Natural killer cell treated with Interleukin-12 subunit alpha and Interleukin-12 subunit beta and Interleukin-15 and Interleukin-18, amount 100 ng/mL, for 72 hours (primary cell): Measurements from ENCODE around the gene MLLT3. TPM values are rescaled to one million over a fixed set of nuclear protein-coding genes. Genes with fewer than 3 reads are reported as not detected.

Experiments used
- ATAC-seq, 2 donors: fragments of 150-1000 bp; cut with Tn5 transposase in 1 of 2; sonication (Bioruptor Pico), chemical (Tn5 transposase) in 1 of 2; 2 replicates each; pipeline ENCODE4 v1.10.0; 2021
- DNase-seq: peaks from one replicate; pipeline ENCODE4 v3.0.0; 2022; ENCODE audit warnings: low spot score
- H3K27ac Mint-ChIP-seq, 2 donors: 1 replicate in 1 of 2; 2 replicates in 1 of 2; pipeline ENCODE4 v1.8.0; 2022; ENCODE audit warnings: mixed read lengths in 2 of 2, mild to moderate bottlenecking in 1 of 2, moderate library complexity in 1 of 2
- H3K27me3 Mint-ChIP-seq, 2 donors: 1 replicate in 1 of 2; 2 replicates in 1 of 2; pipeline ENCODE4 v1.8.0; 2022; ENCODE audit warnings: mixed read lengths in 2 of 2
- H3K36me3 Mint-ChIP-seq: one replicate; pipeline ENCODE4 v1.8.0; 2022; ENCODE audit warnings: mixed read lengths
- H3K4me1 Mint-ChIP-seq, 2 donors: 1 replicate in 1 of 2; 2 replicates in 1 of 2; pipeline ENCODE4 v1.8.0; 2022; ENCODE audit warnings: low read depth in 2 of 2, mixed read lengths in 2 of 2, mild to moderate bottlenecking in 1 of 2
- H3K4me3 Mint-ChIP-seq: one replicate; pipeline ENCODE4 v1.8.0; 2022; ENCODE audit warnings: mixed read lengths
- H3K9me3 Mint-ChIP-seq: 2 replicates; pipeline ENCODE4 v1.8.0; 2022; ENCODE audit warnings: mixed read lengths
- total RNA-seq, 2 donors: library from RNA; stranded (reverse); gene quantifications; one replicate each; pipeline ENCODE4 v1.2.3, GENCODE V29; 2022

The MLLT3 gene
- total RNA-seq, 2 donors from 2014 or later, result 15.7 to 29.7 TPM

DNA sequence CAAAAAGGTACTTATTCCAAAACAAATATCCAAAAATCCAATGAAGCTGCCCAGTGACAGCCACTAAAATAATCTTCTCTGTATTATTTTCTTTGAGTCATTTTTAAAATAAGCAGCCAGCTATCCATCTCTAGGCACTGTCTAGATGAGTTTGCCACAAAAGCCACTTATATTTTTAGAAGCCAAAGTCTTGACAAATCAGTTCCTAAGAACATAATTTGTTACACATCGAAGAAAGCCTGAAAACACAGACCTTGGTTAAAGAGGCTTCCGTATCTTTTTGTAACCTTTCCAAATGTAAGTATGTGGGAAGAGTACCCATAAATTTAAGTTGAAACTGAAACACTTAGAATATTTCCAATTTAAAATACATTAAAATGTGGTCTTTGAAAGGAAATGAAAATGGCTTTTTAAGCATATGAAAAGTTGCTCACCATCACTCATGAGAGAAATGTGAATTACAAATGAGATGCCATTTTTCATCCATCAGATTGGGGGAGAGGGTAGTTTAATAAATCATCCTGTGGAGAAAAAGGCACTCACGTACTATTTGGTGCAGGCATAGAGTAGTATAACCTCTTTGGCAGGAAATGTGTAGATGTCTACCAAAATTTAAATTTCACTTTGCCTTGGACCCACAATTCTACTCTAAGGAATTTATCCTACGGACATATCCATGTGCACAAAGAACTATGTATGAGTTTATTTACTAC, 180.4 kb downstream of the MLLT3 start:
- no peaks in the 10 kb centered on the region for H3K9me3 Mint-ChIP-seq
- no peak overlapping the region for H3K27ac Mint-ChIP-seq
- H3K4me3 Mint-ChIP-seq, result no peak overlapping the region
- H3K36me3 Mint-ChIP-seq, result no peaks in the 10 kb centered on the region
- H3K27me3 Mint-ChIP-seq, result no peaks in the 10 kb centered on the region
- peaks cover 15 to 19% of the 10 kb centered on the region in 2 donors for H3K4me1 Mint-ChIP-seq
- ATAC-seq (no peak), DNase-seq (no peak)

DNA sequence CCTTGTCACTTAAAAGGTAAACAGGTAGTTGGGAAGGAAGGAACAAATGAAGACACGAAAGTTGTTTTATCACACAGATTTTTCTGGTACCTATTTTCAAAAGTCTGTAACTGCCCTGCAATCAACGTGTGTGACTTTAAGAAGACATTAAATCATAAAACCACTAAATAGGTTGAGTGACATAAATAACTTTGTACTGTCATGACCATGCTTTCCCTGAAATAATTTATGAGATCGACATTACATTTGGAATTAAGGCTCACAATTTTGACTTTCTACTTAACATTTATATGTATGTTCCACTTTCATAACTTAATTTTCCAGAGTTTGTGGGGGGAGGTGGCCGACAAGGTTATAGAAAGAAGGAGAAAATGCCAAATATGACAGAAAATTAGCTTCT, 181.1 kb downstream of the MLLT3 start:
- Mint-ChIP-seq H3K36me3 (no peaks in the 10 kb centered on the region), H3K4me1 (peaks cover 15 to 19% of the 10 kb centered on the region in 2 donors), H3K27me3 (no peaks in the 10 kb centered on the region), H3K9me3 (no peaks in the 10 kb centered on the region), H3K27ac (no peak overlapping the region), H3K4me3 (no peak overlapping the region)
- ATAC-seq (no peak), DNase-seq (no peak)

- Mint-ChIP-seq H3K4me1 (peaks cover 11 to 13% of the 10 kb centered on the region in 2 donors), H3K27me3 (no peaks in the 10 kb centered on the region), H3K9me3 (no peaks in the 10 kb centered on the region), H3K4me3 (no peak overlapping the region), H3K36me3 (no peaks in the 10 kb centered on the region), H3K27ac (no peak overlapping the region)
- DNase-seq (no peak), ATAC-seq (no peak)
These were observed 184.8 kb downstream of the MLLT3 start for GRCh38 chr9:20437476-20437875.

DNA sequence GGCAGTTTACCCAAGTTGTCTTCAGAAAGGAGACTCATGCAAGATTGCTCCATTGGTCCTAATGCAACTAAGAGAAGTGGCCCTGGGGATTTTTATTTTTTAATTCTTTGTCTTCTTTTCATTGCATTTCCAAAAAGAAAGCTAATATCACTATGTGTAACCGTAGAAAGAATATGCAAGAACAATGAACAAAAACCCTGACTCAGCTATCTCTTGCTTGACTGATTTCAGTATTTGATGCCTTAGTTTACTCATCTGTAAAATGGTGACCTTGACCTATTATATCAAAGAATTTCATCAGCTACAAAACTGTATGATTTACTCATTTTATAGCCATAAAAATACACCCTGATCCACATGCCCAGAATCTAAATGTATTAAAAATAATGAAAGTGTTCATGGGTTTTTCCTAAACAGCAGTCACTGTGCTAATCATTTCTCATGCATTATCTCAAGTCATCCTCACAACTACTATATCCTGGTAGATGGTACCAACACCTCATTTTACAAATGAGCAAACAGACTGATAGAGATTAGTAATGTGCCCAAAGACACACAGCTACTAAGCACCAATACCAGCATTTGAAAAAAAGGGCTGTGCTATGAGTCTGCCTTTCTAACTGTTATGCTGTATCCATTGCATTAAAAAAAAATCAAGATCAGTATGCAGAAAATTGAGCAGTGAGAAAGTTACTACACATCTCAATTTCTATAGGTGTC, 185.7 kb downstream of the MLLT3 start:
- Mint-ChIP-seq H3K9me3 (no peaks in the 10 kb centered on the region), H3K4me1 (peaks cover 6 to 10% of the 10 kb centered on the region in 2 donors), H3K27ac (no peak overlapping the region), H3K27me3 (no peaks in the 10 kb centered on the region), H3K4me3 (no peak overlapping the region), H3K36me3 (no peaks in the 10 kb centered on the region)
- DNase-seq (no peak), ATAC-seq (no peak)

DNA sequence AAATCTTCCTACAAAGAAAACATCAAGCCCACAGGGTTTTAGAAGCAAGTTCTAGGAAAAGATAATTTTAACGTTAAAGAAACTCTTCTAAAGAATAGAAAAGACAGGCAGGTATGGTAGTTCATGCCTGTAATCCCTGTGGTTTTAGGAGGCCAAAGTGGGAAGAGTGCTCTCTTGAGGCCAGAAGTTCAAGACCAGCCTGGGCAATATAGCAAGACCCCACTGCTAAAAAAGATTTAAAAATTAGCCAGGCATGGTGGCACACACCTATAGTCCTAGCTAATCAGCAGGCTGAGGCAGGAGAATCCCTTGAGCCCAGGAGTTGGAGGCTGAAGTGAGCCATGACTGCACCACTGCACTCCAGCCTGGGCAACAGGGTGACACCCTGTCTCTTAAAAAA, 193.3 kb downstream of the MLLT3 start:
- H3K9me3 Mint-ChIP-seq, result no peaks in the 10 kb centered on the region
- H3K27ac Mint-ChIP-seq, result no peak overlapping the region
- H3K4me1 Mint-ChIP-seq, result no peaks in the 10 kb centered on the region
- H3K4me3 Mint-ChIP-seq, result no peak overlapping the region
- no peak for ATAC-seq
- H3K27me3 Mint-ChIP-seq, result no peaks in the 10 kb centered on the region
- no peaks in the 10 kb centered on the region for H3K36me3 Mint-ChIP-seq
- DNase-seq, result no peak

DNA sequence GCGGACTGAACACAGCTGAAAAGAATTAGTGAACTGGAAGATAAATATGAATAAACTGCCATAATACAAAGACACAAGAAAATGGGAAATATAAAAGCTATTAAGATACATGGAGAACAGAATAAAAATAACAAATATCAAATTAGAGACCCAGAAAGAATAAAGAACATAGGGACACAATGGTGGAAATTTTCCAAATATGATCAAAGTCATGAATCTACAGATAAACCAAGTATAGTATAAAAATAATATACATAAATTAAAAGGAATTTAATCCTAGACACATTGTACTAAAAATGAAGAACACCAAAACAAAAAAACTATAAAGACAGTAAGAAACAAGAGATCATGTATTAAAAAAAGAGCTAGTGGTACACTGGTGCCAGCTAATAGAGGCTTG, 194.9 kb downstream of the MLLT3 start:
- Mint-ChIP-seq H3K36me3 (no peaks in the 10 kb centered on the region), H3K9me3 (no peaks in the 10 kb centered on the region), H3K27ac (no peak overlapping the region), H3K4me1 (no peaks in the 10 kb centered on the region), H3K27me3 (no peaks in the 10 kb centered on the region), H3K4me3 (no peak overlapping the region)
- DNase-seq (no peak), ATAC-seq (no peak)

- Mint-ChIP-seq H3K4me3 (no peak overlapping the region), H3K27me3 (no peaks in the 10 kb centered on the region), H3K36me3 (no peaks in the 10 kb centered on the region), H3K4me1 (no peaks in the 10 kb centered on the region), H3K27ac (no peak overlapping the region), H3K9me3 (no peaks in the 10 kb centered on the region)
- DNase-seq, result no peak
- no peak for ATAC-seq
These were observed 196.3 kb downstream of the MLLT3 start for GRCh38 chr9:20426019-20426418.

DNA sequence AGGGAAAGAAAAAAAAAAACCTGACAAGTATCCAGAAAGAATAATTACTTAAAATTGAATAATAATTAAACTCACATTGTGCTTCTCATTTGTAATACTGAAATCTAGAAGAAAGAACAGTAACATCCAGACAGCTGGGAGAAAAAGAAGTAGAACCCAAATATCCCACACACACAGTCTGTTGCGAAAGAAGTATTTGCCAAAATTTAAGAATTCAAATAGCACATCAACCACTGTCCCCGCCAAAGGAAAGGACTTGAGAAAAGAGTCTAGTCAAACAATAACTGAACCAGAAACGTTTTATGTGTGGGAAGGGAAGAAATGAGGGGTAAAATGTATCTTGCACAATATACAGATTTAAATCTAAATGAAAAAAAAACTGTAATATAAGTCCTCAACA, 202.8 kb downstream of the MLLT3 start:
- Mint-ChIP-seq H3K9me3 (no peaks in the 10 kb centered on the region), H3K4me3 (peak overlapping the region; percentile 63), H3K4me1 (peaks cover 14 to 22% of the 10 kb centered on the region in 2 donors), H3K27me3 (no peaks in the 10 kb centered on the region), H3K36me3 (no peaks in the 10 kb centered on the region), H3K27ac (no peak overlapping the region)
- ATAC-seq (peak in 1 of 2 donors; percentile 49), DNase-seq (no peak)

DNA sequence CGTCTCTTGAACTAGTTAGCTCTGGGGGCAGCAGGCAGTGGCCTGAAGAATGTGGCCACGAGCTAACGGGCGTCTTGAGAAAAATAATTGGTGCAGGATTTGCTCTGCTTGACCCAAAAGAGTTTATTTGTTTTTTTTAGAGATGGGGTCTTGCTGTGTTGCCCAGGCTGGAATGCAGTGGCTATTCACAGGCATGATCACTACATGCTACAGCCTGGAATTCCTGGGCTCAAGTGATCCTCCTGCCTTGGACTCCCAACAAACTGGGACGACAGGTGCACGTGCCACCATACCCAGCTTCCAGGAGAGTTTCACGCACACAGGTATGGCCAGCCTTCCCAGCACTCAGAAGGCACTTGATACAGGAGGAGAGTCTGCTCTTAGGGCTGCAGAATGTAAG, 203.8 kb downstream of the MLLT3 start:
- H3K4me1 Mint-ChIP-seq, result peaks cover 14 to 22% of the 10 kb centered on the region in 2 donors
- no peaks in the 10 kb centered on the region for H3K9me3 Mint-ChIP-seq
- DNase-seq, result no peak
- no peak for ATAC-seq
- H3K36me3 Mint-ChIP-seq, result peaks cover 6% of the 10 kb centered on the region
- H3K4me3 Mint-ChIP-seq, result no peak overlapping the region
- H3K27ac Mint-ChIP-seq, result no peak overlapping the region
- H3K27me3 Mint-ChIP-seq, result no peaks in the 10 kb centered on the region

GRCh38 chr9:20417373-20418080, 204.8 kb downstream of the MLLT3 start:
- Mint-ChIP-seq H3K36me3 (peaks cover 9% of the 10 kb centered on the region), H3K9me3 (no peaks in the 10 kb centered on the region), H3K27me3 (no peaks in the 10 kb centered on the region), H3K4me1 (peaks cover 14 to 22% of the 10 kb centered on the region in 2 donors), H3K27ac (no peak overlapping the region), H3K4me3 (no peak overlapping the region)
- DNase-seq, result no peak
- no peak for ATAC-seq

GRCh38 chr9:20414150-20414549, 208.1 kb downstream of the MLLT3 start:
- Mint-ChIP-seq H3K9me3 (no peaks in the 10 kb centered on the region), H3K36me3 (peaks cover 9% of the 10 kb centered on the region), H3K27ac (no peak overlapping the region), H3K4me1 (peaks cover 7 to 12% of the 10 kb centered on the region in 2 donors), H3K27me3 (no peaks in the 10 kb centered on the region), H3K4me3 (no peak overlapping the region)
- DNase-seq (no peak), ATAC-seq (no peak)

DNA sequence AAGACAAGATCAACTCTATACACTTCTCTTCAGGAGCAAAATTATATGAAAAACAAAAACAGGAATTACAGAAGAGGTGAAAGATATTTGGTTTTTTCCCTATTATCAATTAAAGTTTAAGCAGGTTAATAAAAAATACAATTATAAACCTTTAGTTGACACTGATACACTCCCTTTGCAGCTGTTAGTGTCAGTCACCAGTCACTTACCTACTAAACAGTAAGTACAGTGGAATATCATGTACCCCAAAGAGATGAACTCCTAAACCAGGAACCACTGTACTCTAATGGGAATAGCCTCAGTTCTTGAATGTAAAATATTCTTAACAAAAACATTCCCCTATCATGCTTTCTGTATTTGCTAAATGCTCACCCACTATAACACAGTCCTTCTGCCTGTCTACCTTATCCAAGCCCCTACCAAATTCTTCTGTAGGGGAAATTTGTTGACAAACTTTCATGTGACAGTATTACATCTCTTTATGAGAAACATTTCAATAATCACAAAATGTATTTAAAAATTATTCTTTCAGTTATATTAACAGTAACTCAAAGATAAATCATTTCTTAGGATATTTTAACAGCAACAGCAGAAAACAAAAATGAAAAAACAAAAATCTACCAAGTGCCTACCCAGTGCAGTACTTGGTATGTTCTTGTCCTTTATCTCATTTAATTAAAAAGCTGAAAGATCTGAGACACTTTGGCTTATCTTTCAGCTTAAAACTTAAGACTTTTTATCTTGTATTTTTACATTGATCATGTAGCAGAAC, 212.8 kb downstream of the MLLT3 start:
- Mint-ChIP-seq H3K4me3 (no peak overlapping the region), H3K27ac (no peak overlapping the region), H3K27me3 (no peaks in the 10 kb centered on the region), H3K4me1 (peaks cover 0 to 7% of the 10 kb centered on the region in 2 donors), H3K9me3 (no peaks in the 10 kb centered on the region), H3K36me3 (peaks cover 9% of the 10 kb centered on the region)
- DNase-seq (no peak), ATAC-seq (no peak)

GRCh38 chr9:20408513-20408912, 213.8 kb downstream of the MLLT3 start:
- H3K4me1 Mint-ChIP-seq, result peaks cover under 1 to 7% of the 10 kb centered on the region in 2 donors
- peaks cover 4% of the 10 kb centered on the region for H3K36me3 Mint-ChIP-seq
- H3K9me3 Mint-ChIP-seq, result no peaks in the 10 kb centered on the region
- ATAC-seq (no peak), DNase-seq (no peak)
- no peak overlapping the region for H3K27ac Mint-ChIP-seq
- H3K4me3 Mint-ChIP-seq, result no peak overlapping the region
- H3K27me3 Mint-ChIP-seq, result no peaks in the 10 kb centered on the region
